GM21723 (cell line): ENCODE data around the gene EMP2.
"Not testable (repeated sequence)": the region's sequence is repeated elsewhere in the genome, so short reads cannot be mapped to it uniquely, and the experiment has no call there.

Source experiments
- ATAC-seq: cut with Tn5 transposase; IDR thresholded peaks from one replicate; pipeline ENCODE4 v1.9.1; 2021; ENCODE audit warnings: mild to moderate bottlenecking, moderate library complexity; ENCODE audit not compliant: unreplicated experiment

The EMP2 gene

GRCh38 chr16:10578474-10579316 is 1.7 kb downstream of the EMP2 start:
- ATAC-seq: no peak

- ATAC-seq: no peak
These were observed 2.8 kb downstream of the EMP2 start for GRCh38 chr16:10577305-10578202.

GRCh38 chr16:10576390-10577304 is 3.8 kb downstream of the EMP2 start:
- ATAC-seq: no peak

GRCh38 chr16:10575506-10576130 is 4.8 kb downstream of the EMP2 start:
- no peak for ATAC-seq

GRCh38 chr16:10572611-10573010 is 7.8 kb downstream of the EMP2 start:
- ATAC-seq: no peak

- ATAC-seq: no peak
These were observed 9.0 kb downstream of the EMP2 start for GRCh38 chr16:10571354-10571753.

GRCh38 chr16:10569621-10570020 is 10.8 kb downstream of the EMP2 start:
- ATAC-seq: no peak

GRCh38 chr16:10566613-10567012 is 13.8 kb downstream of the EMP2 start:
- ATAC-seq: no peak

GRCh38 chr16:10565167-10565566 is 15.2 kb downstream of the EMP2 start:
- no peak for ATAC-seq

- no peak for ATAC-seq
These were observed 15.8 kb downstream of the EMP2 start for GRCh38 chr16:10564591-10564990.

GRCh38 chr16:10562361-10562899 is 18.0 kb downstream of the EMP2 start:
- ATAC-seq: no peak

- ATAC-seq: no peak
These were observed 19.0 kb downstream of the EMP2 start for GRCh38 chr16:10561425-10561824.

- ATAC-seq: no peak
These were observed 19.4 kb downstream of the EMP2 start for GRCh38 chr16:10561001-10561400.

- not testable (repeated sequence) for ATAC-seq
These were observed 20.6 kb downstream of the EMP2 start for GRCh38 chr16:10559792-10560191.

GRCh38 chr16:10558746-10559641 is 21.4 kb downstream of the EMP2 start:
- ATAC-seq: no peak

- no peak for ATAC-seq
These were observed 22.1 kb downstream of the EMP2 start for GRCh38 chr16:10558305-10558704.

GRCh38 chr16:10557750-10558149 is 22.6 kb downstream of the EMP2 start:
- ATAC-seq: no peak

GRCh38 chr16:10556236-10556635 is 24.2 kb downstream of the EMP2 start:
- ATAC-seq: no peak

GRCh38 chr16:10554569-10554968 is 25.8 kb downstream of the EMP2 start:
- ATAC-seq: peak; percentile 59
